Vagina (tissue), 2 donors: ENCODE data around the gene IRX4.

Experiments used
- CTCF ChIP-seq, 3 experiments: fragments of 450-650 bp in 2 of 3; fragments of 200-600 bp in 1 of 3; sonication (generic) in 1 of 3; IDR thresholded peaks; one replicate each; pipeline ENCODE4 v1.5.1; 2017 to 2019; ENCODE audit warnings: antibody characterized with exemption in 3 of 3, mild to moderate bottlenecking in 2 of 3, moderate library complexity in 2 of 3
- POLR2A ChIP-seq, 2 donors: fragments of 450-650 bp; IDR thresholded peaks; one replicate each; pipeline ENCODE4 v1.6.1; 2017; ENCODE audit warnings: antibody characterized with exemption in 2 of 2, mild to moderate bottlenecking in 2 of 2, moderate library complexity in 2 of 2
- POLR2AphosphoS5 ChIP-seq, 2 donors: sonication (generic); formaldehyde crosslinking; IDR thresholded peaks; one replicate each; pipeline ENCODE4 v1.9.0; 2017; ENCODE audit warnings: antibody characterized with exemption in 2 of 2, mild to moderate bottlenecking in 2 of 2, low read depth in 1 of 2; ENCODE audit not compliant: insufficient read depth in 1 of 2

DNA sequence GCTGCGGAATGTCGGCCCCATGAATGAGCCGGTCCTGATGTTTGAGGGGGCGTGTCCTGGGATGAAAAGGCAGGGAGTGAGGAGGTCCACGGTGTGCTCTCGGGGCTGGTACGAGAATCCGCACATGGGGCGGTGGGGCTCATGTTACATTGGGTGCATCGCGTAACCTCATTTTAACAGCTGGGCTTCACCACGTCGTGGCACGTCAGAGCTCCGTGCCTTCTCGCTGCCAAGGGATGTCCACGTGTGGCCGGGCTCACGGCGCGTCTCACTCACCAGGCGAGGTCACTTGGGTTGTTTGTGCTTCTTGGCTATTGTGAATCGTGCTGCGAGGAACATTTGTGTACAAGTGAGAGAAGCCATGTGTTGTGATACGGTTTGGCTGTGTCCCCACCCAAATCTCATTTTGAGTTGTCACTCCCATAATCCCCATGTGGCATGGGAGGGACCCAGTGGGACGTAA is 29.1 kb upstream of the IRX4 start:
- TF ChIP-seq CTCF (IDR thresholded peaks at IDR 0.05): no peak
- no peak for TF ChIP-seq POLR2A (IDR thresholded peaks at IDR 0.05)
- TF ChIP-seq POLR2AphosphoS5 (IDR thresholded peaks at IDR 0.05; ENCODE audit: insufficient read depth in 1 of 2, low read depth in 1 of 2): no peak
